ENCODE measurements around the gene FAM114A1.

Gene FAM114A1

GRCh38 chr4:38869511-38869910, 1.9 kb downstream of the FAM114A1 start:
- no peak for TF ChIP-seq ZNF274 (IDR thresholded peaks at IDR 0.05; ENCODE audit: low read depth, low read length)

DNA sequence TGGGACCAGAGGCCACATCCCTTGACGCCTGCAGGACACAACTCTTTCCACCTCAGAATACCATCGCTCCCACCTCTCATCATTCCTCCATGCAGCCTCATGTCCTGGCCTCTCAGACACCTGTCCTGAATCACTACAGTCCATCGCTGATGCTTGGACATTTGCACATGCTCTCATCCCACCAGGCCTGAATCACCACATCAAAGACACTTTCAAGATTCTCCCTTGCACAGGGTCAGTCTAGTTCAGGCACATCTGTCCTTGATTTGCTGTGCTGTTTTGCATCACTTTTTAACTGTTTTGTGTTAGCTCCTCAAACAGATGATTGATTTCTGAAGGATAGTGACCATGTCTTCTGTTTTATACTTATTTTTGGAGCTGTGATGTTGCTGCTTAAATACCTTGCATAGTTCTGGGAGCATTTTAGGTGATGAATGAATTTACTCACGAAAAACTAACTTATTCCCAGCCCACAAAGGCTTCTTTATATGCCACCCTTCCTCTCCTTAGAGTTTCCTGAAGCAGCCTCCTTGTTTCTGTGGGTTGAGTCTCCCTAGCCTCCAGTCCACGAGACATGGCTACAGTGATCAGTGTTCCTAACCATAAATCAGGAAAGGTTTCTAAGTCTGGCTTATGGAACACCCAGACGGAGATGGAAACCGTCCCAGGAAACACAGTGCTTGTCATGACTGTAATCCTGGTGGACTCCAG, 2.6 kb downstream of the FAM114A1 start:
- H3K4me3 ChIP-seq (ENCODE audit: low read length): no peak overlapping the region

More at GRCh38 chr4:38869511-38869910, 1.9 kb downstream of the FAM114A1 start:
- H3K4me3 ChIP-seq (ENCODE audit: low read length): no peak overlapping the region

GRCh38 chr4:38871593-38871992, 4.0 kb downstream of the FAM114A1 start:
- no peak for TF ChIP-seq ZNF274 (IDR thresholded peaks at IDR 0.05; ENCODE audit: low read depth, low read length)
- no peak overlapping the region for H3K4me3 ChIP-seq (ENCODE audit: low read length)

More for the DNA sequence above, 2.6 kb downstream of the FAM114A1 start:
- no peak for TF ChIP-seq ZNF274 (IDR thresholded peaks at IDR 0.05; ENCODE audit: low read depth, low read length)

DNA sequence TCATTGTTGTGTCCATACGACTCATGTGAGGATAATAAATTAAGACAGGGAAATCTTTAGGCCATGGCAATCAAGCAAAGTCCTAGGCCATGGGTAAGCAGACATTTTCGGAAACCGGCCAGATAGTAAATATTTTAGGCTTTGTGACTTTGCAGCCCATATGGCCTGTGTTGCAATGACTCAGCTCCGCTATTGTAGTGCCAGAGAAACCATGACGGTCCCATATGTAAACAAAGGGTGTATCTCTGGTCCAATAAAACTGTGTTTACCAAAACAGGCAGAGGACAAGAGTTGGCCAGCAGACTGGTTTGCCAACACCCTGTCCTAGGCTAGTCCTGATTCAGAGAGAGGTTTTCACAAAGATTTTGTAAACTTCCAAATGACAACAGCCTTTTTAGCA, 5.0 kb downstream of the FAM114A1 start:
- TF ChIP-seq ZNF274 (IDR thresholded peaks at IDR 0.05; ENCODE audit: low read depth, low read length): no peak

GRCh38 chr4:38873290-38873944, 5.8 kb downstream of the FAM114A1 start:
- no peak overlapping the region for H3K4me3 ChIP-seq (ENCODE audit: low read length)
- no peak for TF ChIP-seq ZNF274 (IDR thresholded peaks at IDR 0.05; ENCODE audit: low read depth, low read length)

More for the DNA sequence above, 5.0 kb downstream of the FAM114A1 start:
- H3K4me3 ChIP-seq (ENCODE audit: low read length): no peak overlapping the region

DNA sequence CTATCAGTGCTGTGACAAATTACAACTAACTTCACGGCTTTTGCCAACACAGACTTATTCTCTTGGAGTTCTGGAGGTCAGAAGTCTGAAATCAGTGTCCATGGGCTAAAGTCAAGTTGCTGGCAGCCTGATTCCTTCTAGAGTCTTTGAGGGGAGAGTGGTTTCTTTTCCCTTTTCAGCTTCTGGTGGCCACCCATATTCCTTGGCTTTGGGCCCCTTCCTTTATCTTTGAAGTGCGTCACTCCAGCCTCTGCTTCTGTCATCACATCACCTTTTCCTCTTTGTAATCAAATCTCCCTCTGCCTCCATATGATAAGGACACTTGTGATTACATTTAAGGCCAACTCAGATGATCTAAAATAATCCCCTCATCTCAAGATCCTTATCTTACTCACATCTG, 9.0 kb downstream of the FAM114A1 start:
- no peak overlapping the region for H3K4me3 ChIP-seq (ENCODE audit: low read length)
- no peak for TF ChIP-seq ZNF274 (IDR thresholded peaks at IDR 0.05; ENCODE audit: low read depth, low read length)

GRCh38 chr4:38884254-38884653, 16.6 kb downstream of the FAM114A1 start:
- H3K4me3 ChIP-seq (ENCODE audit: low read length): no peak overlapping the region
- no peak for TF ChIP-seq ZNF274 (IDR thresholded peaks at IDR 0.05; ENCODE audit: low read depth, low read length)

DNA sequence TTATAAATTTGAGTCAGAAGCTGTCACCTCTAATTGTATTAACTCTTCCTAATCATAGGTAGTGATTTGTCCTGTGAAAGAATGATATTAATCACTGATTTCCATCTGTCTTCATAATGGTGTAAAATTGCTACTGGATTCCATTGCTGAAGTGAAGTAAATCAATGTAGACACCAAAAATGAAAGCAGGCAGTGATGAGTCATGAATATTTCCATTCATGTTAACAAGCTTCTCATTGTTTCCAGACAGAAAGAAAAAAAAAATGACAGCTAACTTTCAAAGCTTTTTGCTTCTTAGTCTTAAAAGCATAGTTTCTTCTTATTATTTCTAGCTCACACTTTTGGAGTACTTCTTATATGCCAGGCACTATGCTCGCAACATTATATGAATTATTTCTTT, 21.5 kb downstream of the FAM114A1 start:
- H3K4me3 ChIP-seq (ENCODE audit: low read length): no peak overlapping the region
- TF ChIP-seq ZNF274 (IDR thresholded peaks at IDR 0.05; ENCODE audit: low read depth, low read length): no peak

DNA sequence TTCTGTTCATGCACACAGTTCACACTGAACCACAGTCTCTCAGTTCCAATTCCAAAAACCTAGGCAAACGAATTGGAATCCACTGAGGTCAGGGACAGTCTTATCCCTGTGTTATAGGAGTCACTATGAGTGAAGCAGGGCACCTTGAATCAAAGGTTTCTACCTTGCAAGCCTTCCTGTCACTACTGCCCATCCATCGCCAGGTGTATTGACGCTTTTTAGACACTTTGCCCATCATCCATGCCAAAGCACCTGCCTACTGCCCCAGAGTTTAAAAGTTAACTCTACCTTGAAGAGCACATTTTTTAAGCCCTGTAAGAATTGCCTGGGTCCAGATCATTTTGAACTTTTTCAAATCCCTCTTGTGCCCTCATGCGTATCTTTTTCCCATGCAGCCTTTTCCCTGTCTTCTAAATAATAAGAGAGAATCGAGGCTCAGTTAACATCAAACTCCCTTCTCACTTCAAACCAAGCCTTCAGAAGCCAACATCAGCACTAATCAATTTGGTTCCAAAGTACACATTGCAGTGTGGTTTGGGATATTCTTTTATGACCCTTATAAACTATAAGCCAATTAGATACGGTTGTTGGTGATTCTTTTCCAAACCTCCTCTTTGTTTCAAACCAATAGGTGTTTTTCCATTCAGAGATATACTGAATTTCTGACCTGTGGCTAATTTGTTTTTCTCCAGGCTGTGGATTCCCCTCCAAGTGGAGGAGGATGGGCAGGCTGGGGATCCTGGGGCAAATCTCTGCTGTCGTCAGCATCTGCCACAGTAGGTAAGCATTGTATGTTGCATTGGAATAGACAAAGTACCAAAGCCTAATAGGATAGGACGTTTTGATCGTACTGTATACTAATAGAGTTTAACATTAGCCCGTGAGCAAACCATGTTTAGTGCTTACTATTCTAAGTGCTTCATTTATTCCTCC, 23.7 kb downstream of the FAM114A1 start:
- no peak for TF ChIP-seq ZNF274 (IDR thresholded peaks at IDR 0.05; ENCODE audit: low read depth, low read length)

GRCh38 chr4:38894322-38894982, 26.8 kb downstream of the FAM114A1 start:
- H3K4me3 ChIP-seq (ENCODE audit: low read length): no peak overlapping the region
- TF ChIP-seq ZNF274 (IDR thresholded peaks at IDR 0.05; ENCODE audit: low read depth, low read length): no peak

More for the DNA sequence above, 23.7 kb downstream of the FAM114A1 start:
- no peak overlapping the region for H3K4me3 ChIP-seq (ENCODE audit: low read length)

- no peak for TF ChIP-seq ZNF274 (IDR thresholded peaks at IDR 0.05; ENCODE audit: low read depth, low read length)
- no peak overlapping the region for H3K4me3 ChIP-seq (ENCODE audit: low read length)
These were observed 29.3 kb downstream of the FAM114A1 start for GRCh38 chr4:38896940-38897339.

- no peak for TF ChIP-seq ZNF274 (IDR thresholded peaks at IDR 0.05; ENCODE audit: low read depth, low read length)
- no peak overlapping the region for H3K4me3 ChIP-seq (ENCODE audit: low read length)
These were observed 30.6 kb downstream of the FAM114A1 start for GRCh38 chr4:38898245-38898644.

DNA sequence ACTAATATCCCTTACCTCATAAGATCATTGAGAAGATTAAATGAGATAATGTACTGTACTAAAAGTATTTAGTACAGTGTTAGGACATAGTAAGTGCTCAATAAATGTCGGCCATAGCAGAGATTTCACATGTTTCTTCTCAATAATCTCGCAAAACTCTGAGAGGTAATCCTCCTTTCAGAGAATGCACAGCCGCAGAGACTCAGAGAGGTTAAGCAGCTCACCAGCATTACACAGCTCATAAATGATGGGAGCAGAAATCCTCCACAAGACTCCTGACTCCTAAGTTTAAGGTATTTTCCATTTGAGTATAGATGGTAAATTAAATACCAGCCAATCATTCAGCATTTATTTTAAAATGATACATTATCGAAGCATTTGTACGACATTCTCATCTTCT, 34.6 kb downstream of the FAM114A1 start:
- H3K4me3 ChIP-seq (ENCODE audit: low read length): no peak overlapping the region
- TF ChIP-seq ZNF274 (IDR thresholded peaks at IDR 0.05; ENCODE audit: low read depth, low read length): no peak

DNA sequence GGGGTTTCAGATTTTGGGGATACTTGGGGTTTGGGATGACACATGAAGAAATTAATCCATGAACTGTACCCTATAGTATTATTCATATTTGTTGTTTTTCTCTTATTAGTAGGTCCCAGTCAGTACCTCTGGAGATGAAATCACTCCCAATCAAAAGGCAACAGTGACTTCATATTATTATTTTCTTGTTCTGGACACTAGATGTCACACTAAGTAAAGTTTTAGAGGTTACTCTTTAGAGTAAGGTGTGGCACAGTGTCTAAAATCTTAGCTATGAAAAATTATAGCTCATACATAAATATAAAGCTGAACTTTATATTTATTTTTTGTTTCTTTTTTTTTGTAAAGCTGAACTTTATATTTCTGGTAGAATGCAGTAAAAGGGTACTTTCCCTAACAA, 35.1 kb downstream of the FAM114A1 start:
- TF ChIP-seq ZNF274 (IDR thresholded peaks at IDR 0.05; ENCODE audit: low read depth, low read length): no peak

More for the DNA sequence above, 35.1 kb downstream of the FAM114A1 start:
- H3K4me3 ChIP-seq (ENCODE audit: low read length): no peak overlapping the region

All from GM08714 (cell line).